ENCODE data around the gene RNF180. TPM values are rescaled to one million over a fixed set of nuclear protein-coding genes. Genes with fewer than 3 reads are reported as not detected.

RNF180 gene
- total RNA-seq, 1 experiment from 2014 or later = 5.4 TPM

DNA sequence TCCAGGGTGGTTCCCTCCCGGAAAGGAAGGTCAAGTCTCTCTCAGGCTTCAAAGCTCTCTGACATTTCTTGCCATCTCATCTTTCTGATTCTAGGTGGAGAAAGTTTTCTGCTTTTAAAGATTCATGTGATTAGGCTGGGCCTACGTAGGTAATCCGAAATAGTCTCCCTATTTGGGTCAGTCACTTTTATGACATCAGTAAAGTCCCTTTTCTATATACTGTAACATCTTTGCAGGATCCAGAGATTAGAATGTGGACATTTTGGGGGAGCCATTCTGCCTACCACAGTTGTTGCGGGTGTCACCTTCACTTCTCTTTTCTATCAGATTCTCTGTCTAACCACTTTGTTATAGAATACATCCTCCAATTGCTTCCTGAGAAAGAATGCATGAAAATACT lies 1.9 kb upstream of the RNF180 start:
- Histone ChIP-seq H3K4me3 (ENCODE audit: low read length) (no peak overlapping the region), H3K9me2 (replicated peaks; ENCODE audit: low read length) (no peaks in the 10 kb centered on the region), H3K4me2 (ENCODE audit: low read length) (no peak overlapping the region), H3K79me2 (ENCODE audit: low read length) (peaks cover 18% of the 10 kb centered on the region), H3K9ac (ENCODE audit: low read length) (no peak overlapping the region), H3K36me3 (ENCODE audit: low read depth, low read length) (no peaks in the 10 kb centered on the region), H3K9me3 (ENCODE audit: low read length) (no peaks in the 10 kb centered on the region), H3F3A (ENCODE audit: low read length, unreplicated experiment) (no peaks in the 10 kb centered on the region), H4K20me1 (ENCODE audit: low read length) (no peaks in the 10 kb centered on the region), H3K27me3 (ENCODE audit: low read length) (no peaks in the 10 kb centered on the region), H3K27ac (ENCODE audit: low read length) (no peak overlapping the region), H2AFZ (ENCODE audit: low read length) (no peak overlapping the region), H3K4me1 (ENCODE audit: insufficient read depth, low read length) (peaks cover 50% of the 10 kb centered on the region)
- TF ChIP-seq, protein P1, sequence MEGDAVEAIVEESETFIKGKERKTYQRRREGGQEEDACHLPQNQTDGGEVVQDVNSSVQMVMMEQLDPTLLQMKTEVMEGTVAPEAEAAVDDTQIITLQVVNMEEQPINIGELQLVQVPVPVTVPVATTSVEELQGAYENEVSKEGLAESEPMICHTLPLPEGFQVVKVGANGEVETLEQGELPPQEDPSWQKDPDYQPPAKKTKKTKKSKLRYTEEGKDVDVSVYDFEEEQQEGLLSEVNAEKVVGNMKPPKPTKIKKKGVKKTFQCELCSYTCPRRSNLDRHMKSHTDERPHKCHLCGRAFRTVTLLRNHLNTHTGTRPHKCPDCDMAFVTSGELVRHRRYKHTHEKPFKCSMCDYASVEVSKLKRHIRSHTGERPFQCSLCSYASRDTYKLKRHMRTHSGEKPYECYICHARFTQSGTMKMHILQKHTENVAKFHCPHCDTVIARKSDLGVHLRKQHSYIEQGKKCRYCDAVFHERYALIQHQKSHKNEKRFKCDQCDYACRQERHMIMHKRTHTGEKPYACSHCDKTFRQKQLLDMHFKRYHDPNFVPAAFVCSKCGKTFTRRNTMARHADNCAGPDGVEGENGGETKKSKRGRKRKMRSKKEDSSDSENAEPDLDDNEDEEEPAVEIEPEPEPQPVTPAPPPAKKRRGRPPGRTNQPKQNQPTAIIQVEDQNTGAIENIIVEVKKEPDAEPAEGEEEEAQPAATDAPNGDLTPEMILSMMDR (conservative IDR thresholded peaks at IDR 0.05; ENCODE audit: low read depth, low read length) = no peak
- no peak for TF ChIP-seq EZH2 (IDR thresholded peaks at IDR 0.05; ENCODE audit: low read length, unreplicated experiment)
- TF ChIP-seq EZH2phosphoT487 (IDR thresholded peaks at IDR 0.05; ENCODE audit: borderline replicate concordance, low read length) = no peak
- CTCF ChIA-PET = no interaction called here
- ATAC-seq = no peak
- no peak for DNase-seq
- POLR2A ChIA-PET (ENCODE audit: unreplicated experiment) = no interaction called here
- intact Hi-C loops (cut with micrococcal nuclease) = no loop called here
- no TSS peak for BruUV-seq (replicated peaks)

DNA sequence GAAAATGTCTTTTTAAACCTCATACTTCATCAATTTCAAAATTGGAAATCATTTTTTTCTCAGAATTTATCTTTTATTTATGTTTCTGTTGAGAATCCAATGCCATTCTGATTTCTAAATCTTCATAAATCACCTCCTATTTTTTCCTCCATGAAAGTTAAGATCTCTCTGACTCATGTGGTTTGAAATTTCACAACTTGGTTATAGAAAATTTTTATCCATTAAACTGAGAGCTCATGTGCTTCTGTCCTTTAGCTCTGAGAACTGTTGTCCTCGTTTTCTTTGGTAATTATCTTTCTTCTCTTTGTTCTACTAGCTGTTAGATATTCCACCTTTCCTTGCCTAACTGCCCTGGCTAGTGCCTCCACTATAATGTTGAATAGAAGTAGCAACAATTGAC lies 1.5 kb upstream of the RNF180 start:
- BruUV-seq (replicated peaks) = no TSS peak
- H3K4me2 ChIP-seq (ENCODE audit: low read length) = peak overlapping the region; percentile 87
- TF ChIP-seq EZH2 (IDR thresholded peaks at IDR 0.05; ENCODE audit: low read length, unreplicated experiment) (no peak), EZH2phosphoT487 (IDR thresholded peaks at IDR 0.05; ENCODE audit: borderline replicate concordance, low read length) (no peak)
- TF ChIP-seq, protein P1 (conservative IDR thresholded peaks at IDR 0.05; ENCODE audit: low read depth, low read length) = no peak
- ChIA-PET POLR2A (ENCODE audit: unreplicated experiment) (no interaction called here), CTCF (no interaction called here)
- H3K9me2 ChIP-seq (replicated peaks; ENCODE audit: low read length) = no peaks in the 10 kb centered on the region
- ATAC-seq = no peak
- no peaks in the 10 kb centered on the region for H3K9me3 ChIP-seq (ENCODE audit: low read length)
- DNase-seq = peak; percentile 46
- no peaks in the 10 kb centered on the region for H3K27me3 ChIP-seq (ENCODE audit: low read length)
- no peaks in the 10 kb centered on the region for H4K20me1 ChIP-seq (ENCODE audit: low read length)
- H3K36me3 ChIP-seq (ENCODE audit: low read depth, low read length) = no peaks in the 10 kb centered on the region
- intact Hi-C loops (cut with micrococcal nuclease) = no loop called here
- no peak overlapping the region for H3K27ac ChIP-seq (ENCODE audit: low read length)
- peaks cover 48% of the 10 kb centered on the region for H3K4me1 ChIP-seq (ENCODE audit: insufficient read depth, low read length)
- H2AFZ ChIP-seq (ENCODE audit: low read length) = peak overlapping the region; percentile 93
- no peak overlapping the region for H3K4me3 ChIP-seq (ENCODE audit: low read length)
- H3F3A ChIP-seq (ENCODE audit: low read length, unreplicated experiment) = no peaks in the 10 kb centered on the region
- H3K9ac ChIP-seq (ENCODE audit: low read length) = no peak overlapping the region
- H3K79me2 ChIP-seq (ENCODE audit: low read length) = peaks cover 18% of the 10 kb centered on the region

DNA sequence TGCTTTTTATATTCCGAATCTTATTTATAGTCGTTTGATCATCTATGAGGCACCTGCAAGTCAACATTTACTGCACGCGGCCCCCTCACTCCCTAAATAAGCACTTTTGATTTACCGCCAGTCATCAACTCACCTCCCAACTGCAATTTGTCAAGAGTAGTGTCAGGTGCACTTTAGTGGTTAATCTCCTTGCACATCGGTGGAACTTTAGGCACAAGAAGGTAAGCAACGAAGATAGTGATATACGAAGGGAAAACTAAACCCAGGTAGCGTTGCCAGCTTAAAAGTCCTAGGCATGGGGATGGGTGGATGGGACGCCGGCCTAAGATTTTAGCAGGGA lies 513 bp upstream of the RNF180 start:
- Histone ChIP-seq H3F3A (ENCODE audit: low read length, unreplicated experiment) (no peaks in the 10 kb centered on the region), H3K9me3 (ENCODE audit: low read length) (no peaks in the 10 kb centered on the region), H3K9me2 (replicated peaks; ENCODE audit: low read length) (no peaks in the 10 kb centered on the region), H3K4me1 (ENCODE audit: insufficient read depth, low read length) (peaks cover 38% of the 10 kb centered on the region), H3K4me2 (ENCODE audit: low read length) (peak overlapping the region; percentile 87), H3K79me2 (ENCODE audit: low read length) (peaks cover 18% of the 10 kb centered on the region), H4K20me1 (ENCODE audit: low read length) (no peaks in the 10 kb centered on the region), H3K27ac (ENCODE audit: low read length) (peak overlapping the region; percentile 16), H3K27me3 (ENCODE audit: low read length) (no peaks in the 10 kb centered on the region), H3K4me3 (ENCODE audit: low read length) (peak overlapping the region; percentile 90), H3K36me3 (ENCODE audit: low read depth, low read length) (no peaks in the 10 kb centered on the region), H2AFZ (ENCODE audit: low read length) (peak overlapping the region; percentile 93), H3K9ac (ENCODE audit: low read length) (peak overlapping the region; percentile 78)
- CTCF ChIA-PET = no interaction called here
- BruUV-seq (replicated peaks) = TSS peak; percentile 55
- ATAC-seq (no peak), DNase-seq (peak; percentile 38)
- intact Hi-C loops (cut with micrococcal nuclease) = no loop called here
- TF ChIP-seq EZH2phosphoT487 (IDR thresholded peaks at IDR 0.05; ENCODE audit: borderline replicate concordance, low read length) = no peak
- TF ChIP-seq, protein P1 (conservative IDR thresholded peaks at IDR 0.05; ENCODE audit: low read depth, low read length) = no peak
- TF ChIP-seq EZH2 (IDR thresholded peaks at IDR 0.05; ENCODE audit: low read length, unreplicated experiment) = no peak
- POLR2A ChIA-PET (ENCODE audit: unreplicated experiment) = no interaction called here

All from PC-3 (cell line).